ACC112 (cell line): ENCODE results near the gene UBAP1L.

Experiments used
- H2AFZ ChIP-seq: fragments of 200-600 bp; sonication (generic); one replicate; pipeline ENCODE4 v1.6.0; 2017; ENCODE audit warnings: antibody characterized with exemption, low read length; ENCODE audit not compliant: unreplicated experiment
- H3K27ac ChIP-seq: fragments of 200-600 bp; sonication (generic); 2 replicates; pipeline ENCODE4 v1.5.1; 2014; ENCODE audit warnings: low read depth, mild to moderate bottlenecking, antibody characterized with exemption, low read length, moderate library complexity
- H3K27me3 ChIP-seq: fragments of 200-600 bp; sonication (generic); 2 replicates; pipeline ENCODE4 v1.6.1; 2014; ENCODE audit warnings: mild to moderate bottlenecking, antibody characterized with exemption, low read length, moderate library complexity, mixed read lengths; ENCODE audit not compliant: insufficient read depth
- H3K36me3 ChIP-seq: fragments of 200-600 bp; sonication (generic); 2 replicates; pipeline ENCODE4 v1.6.1; 2016; ENCODE audit warnings: mild to moderate bottlenecking, antibody characterized with exemption, low read length, moderate library complexity, mixed read lengths; ENCODE audit not compliant: insufficient read depth
- H3K4me1 ChIP-seq: fragments of 200-600 bp; sonication (generic); one replicate; pipeline ENCODE4 v1.6.1; 2016; ENCODE audit warnings: low read length, mixed read lengths; ENCODE audit not compliant: insufficient read depth, unreplicated experiment, control insufficient read depth
- H3K4me3 ChIP-seq: fragments of 200-600 bp; sonication (generic); 2 replicates; pipeline ENCODE4 v1.5.1; 2014; ENCODE audit warnings: mild to moderate bottlenecking, low read depth, low read length
- H3K79me2 ChIP-seq: fragments of 200-600 bp; sonication (generic); one replicate; pipeline ENCODE4 v1.6.0; 2016; ENCODE audit warnings: low read length; ENCODE audit not compliant: control insufficient read depth, unreplicated experiment, insufficient read depth

UBAP1L gene

GRCh38 chr15:65092911-65093792 lies 21.8 kb downstream of the UBAP1L start:
- no peak overlapping the region for H3K27ac ChIP-seq
- no peaks in the 10 kb centered on the region for H3K4me1 ChIP-seq
- no peaks in the 10 kb centered on the region for H3K27me3 ChIP-seq
- 0 out of 2 replicates have a peak, but pooled peaks cover under 1% of the 10 kb centered on the region for H3K36me3 ChIP-seq
- H3K79me2 ChIP-seq = no peaks in the 10 kb centered on the region
- no peak overlapping the region for H3K4me3 ChIP-seq
- H2AFZ ChIP-seq = no peak overlapping the region

GRCh38 chr15:65091946-65092770 lies 22.8 kb downstream of the UBAP1L start:
- no peaks in the 10 kb centered on the region for H3K36me3 ChIP-seq
- H3K27me3 ChIP-seq = no peaks in the 10 kb centered on the region
- H3K4me3 ChIP-seq = no peak overlapping the region
- H3K4me1 ChIP-seq = no peaks in the 10 kb centered on the region
- no peaks in the 10 kb centered on the region for H3K79me2 ChIP-seq
- no peak overlapping the region for H2AFZ ChIP-seq
- no peak overlapping the region for H3K27ac ChIP-seq

GRCh38 chr15:65089206-65089824 lies 25.7 kb downstream of the UBAP1L start:
- no peaks in the 10 kb centered on the region for H3K36me3 ChIP-seq
- peaks cover 4% of the 10 kb centered on the region for H3K4me1 ChIP-seq
- no peak overlapping the region for H2AFZ ChIP-seq
- H3K27me3 ChIP-seq = no peaks in the 10 kb centered on the region
- H3K27ac ChIP-seq = no peak overlapping the region
- H3K4me3 ChIP-seq = no peak overlapping the region
- no peaks in the 10 kb centered on the region for H3K79me2 ChIP-seq

GRCh38 chr15:65088643-65089021 lies 26.4 kb downstream of the UBAP1L start:
- 0 out of 2 replicates have a peak, but pooled peaks cover 1% of the 10 kb centered on the region for H3K27me3 ChIP-seq
- no peak overlapping the region for H3K4me3 ChIP-seq
- peaks cover 4% of the 10 kb centered on the region for H3K4me1 ChIP-seq
- H3K79me2 ChIP-seq = no peaks in the 10 kb centered on the region
- H3K27ac ChIP-seq = no peak overlapping the region
- no peaks in the 10 kb centered on the region for H3K36me3 ChIP-seq
- no peak overlapping the region for H2AFZ ChIP-seq

GRCh38 chr15:65087873-65088642 lies 26.9 kb downstream of the UBAP1L start:
- no peaks in the 10 kb centered on the region for H3K36me3 ChIP-seq
- H3K27me3 ChIP-seq = peaks cover 7% of the 10 kb centered on the region
- H3K27ac ChIP-seq = no peak overlapping the region
- H3K4me3 ChIP-seq = no peak overlapping the region
- no peak overlapping the region for H2AFZ ChIP-seq
- peaks cover 4% of the 10 kb centered on the region for H3K4me1 ChIP-seq
- no peaks in the 10 kb centered on the region for H3K79me2 ChIP-seq

- Histone ChIP-seq H2AFZ (no peak overlapping the region), H3K79me2 (no peaks in the 10 kb centered on the region), H3K4me3 (no peak overlapping the region), H3K27ac (no peak overlapping the region), H3K36me3 (no peaks in the 10 kb centered on the region), H3K4me1 (peaks cover 4% of the 10 kb centered on the region), H3K27me3 (peaks cover 13% of the 10 kb centered on the region)
Observed at GRCh38 chr15:65087411-65087810, 27.6 kb downstream of the UBAP1L start.

- H3K4me1 ChIP-seq = peaks cover 4% of the 10 kb centered on the region
- peaks cover 15% of the 10 kb centered on the region for H3K27me3 ChIP-seq
- no peak overlapping the region for H3K4me3 ChIP-seq
- no peak overlapping the region for H2AFZ ChIP-seq
- H3K79me2 ChIP-seq = no peaks in the 10 kb centered on the region
- no peaks in the 10 kb centered on the region for H3K36me3 ChIP-seq
- H3K27ac ChIP-seq = no peak overlapping the region
Observed at GRCh38 chr15:65086680-65087111, 28.3 kb downstream of the UBAP1L start.

GRCh38 chr15:65085990-65086679 lies 28.9 kb downstream of the UBAP1L start:
- Histone ChIP-seq H2AFZ (no peak overlapping the region), H3K4me3 (no peak overlapping the region), H3K36me3 (no peaks in the 10 kb centered on the region), H3K79me2 (no peaks in the 10 kb centered on the region), H3K27ac (no peak overlapping the region), H3K27me3 (peaks cover 20% of the 10 kb centered on the region), H3K4me1 (peaks cover 4% of the 10 kb centered on the region)

- Histone ChIP-seq H3K27me3 (peaks cover 24% of the 10 kb centered on the region), H3K36me3 (no peaks in the 10 kb centered on the region), H3K4me1 (peaks cover 4% of the 10 kb centered on the region), H3K4me3 (no peak overlapping the region), H3K79me2 (no peaks in the 10 kb centered on the region), H2AFZ (no peak overlapping the region), H3K27ac (no peak overlapping the region)
Observed at GRCh38 chr15:65085207-65085753, 29.7 kb downstream of the UBAP1L start.
